Stimulated activated CD8-positive, alpha-beta memory T cell treated with anti-CD3 and anti-CD28 coated beads, Interleukin-7, amount 100 ng/mL, for 4 hours (primary cell): ENCODE results near the gene PIWIL4.
"Not testable (repeated sequence)": the region's sequence is repeated elsewhere in the genome, so short reads cannot be mapped to it uniquely, and the experiment has no call there.

Experiments
- DNase-seq, 2 donors: peaks; one replicate each; pipeline ENCODE4 v3.0.0-alpha.2; 2020; ENCODE audit warnings: low read depth in 2 of 2

Gene PIWIL4

GRCh38 chr11:94584978-94585377 lies 17.8 kb downstream of the PIWIL4 start:
- DNase-seq, result no peak

DNA sequence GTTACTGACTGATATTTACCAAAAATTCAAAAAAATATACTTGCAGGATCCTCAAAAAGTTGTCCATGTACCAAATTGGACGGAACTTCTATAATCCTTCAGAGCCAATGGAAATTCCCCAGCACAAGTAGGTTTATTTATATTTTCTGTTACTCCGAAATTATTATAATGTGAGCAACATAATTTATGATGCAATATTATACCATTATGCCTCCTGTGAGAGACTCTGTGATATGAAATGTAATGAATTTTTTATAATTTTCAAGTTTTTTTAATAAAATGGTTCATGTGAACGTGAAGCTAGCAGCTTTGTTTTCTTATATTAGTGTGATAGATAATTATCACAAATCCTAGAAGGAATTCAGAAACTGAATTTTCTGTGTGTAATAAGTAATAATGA lies 18.2 kb downstream of the PIWIL4 start:
- no peak for DNase-seq

DNA sequence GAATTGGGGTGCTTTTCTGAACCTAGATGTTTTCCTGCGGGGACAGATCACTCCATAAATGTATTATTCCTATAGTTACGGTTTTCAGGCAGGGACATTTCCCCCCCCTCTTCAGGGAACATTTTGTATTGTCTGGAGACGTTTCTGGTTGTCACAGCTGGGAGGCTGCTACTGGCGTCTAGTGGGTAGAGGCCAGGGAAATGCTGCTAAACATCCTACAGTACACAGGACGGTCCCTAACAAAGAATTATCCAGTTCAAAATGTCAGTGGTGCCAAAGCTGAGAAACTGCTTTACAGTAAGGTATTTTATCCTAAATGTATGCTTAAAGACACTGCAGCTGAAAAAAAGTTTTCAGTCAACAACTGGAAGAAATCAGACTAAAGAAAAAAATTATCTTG lies 19.4 kb downstream of the PIWIL4 start:
- DNase-seq, result no peak

DNA sequence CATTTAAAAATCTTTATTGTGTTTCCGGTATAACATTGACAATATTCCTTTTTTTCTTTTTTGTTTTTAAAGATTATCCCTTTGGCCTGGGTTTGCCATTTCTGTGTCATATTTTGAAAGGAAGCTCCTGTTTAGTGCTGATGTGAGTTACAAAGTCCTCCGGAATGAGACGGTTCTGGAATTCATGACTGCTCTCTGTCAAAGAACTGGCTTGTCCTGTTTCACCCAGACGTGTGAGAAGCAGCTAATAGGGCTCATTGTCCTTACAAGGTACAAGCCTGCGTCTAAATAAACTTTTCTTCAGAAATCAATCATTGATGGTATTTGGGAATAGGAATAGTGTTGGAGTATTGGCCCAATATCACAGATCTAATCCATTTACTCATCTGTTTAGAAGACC lies 19.8 kb downstream of the PIWIL4 start:
- no peak for DNase-seq

DNA sequence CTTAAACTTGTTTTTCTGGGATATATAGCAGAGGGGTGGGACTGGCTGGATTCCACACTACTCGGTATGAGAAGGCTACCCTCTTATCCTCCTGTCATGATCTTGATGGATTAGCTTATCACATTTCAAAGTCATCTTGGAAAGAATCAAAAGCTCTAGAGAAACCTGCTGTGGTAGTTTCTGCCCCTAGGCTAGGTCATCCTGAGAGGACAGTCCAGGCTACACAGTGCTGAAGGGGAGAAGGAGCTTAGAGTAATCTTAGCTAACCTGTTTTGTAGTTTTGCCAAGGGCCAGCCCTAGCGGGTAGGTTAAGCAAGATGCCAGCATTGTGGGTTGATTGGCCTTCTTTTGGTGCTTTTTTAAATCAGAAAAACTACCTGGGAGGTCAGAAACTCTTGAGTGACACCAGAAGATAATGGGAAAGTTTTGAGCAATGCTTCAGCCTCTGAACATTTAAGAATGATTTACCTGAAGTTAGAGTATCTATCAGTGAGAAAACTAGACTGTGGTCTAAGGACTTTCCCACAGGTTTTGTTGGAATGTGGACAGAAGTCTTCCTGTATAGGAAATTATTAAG lies 21.3 kb downstream of the PIWIL4 start:
- DNase-seq, result no peak

DNA sequence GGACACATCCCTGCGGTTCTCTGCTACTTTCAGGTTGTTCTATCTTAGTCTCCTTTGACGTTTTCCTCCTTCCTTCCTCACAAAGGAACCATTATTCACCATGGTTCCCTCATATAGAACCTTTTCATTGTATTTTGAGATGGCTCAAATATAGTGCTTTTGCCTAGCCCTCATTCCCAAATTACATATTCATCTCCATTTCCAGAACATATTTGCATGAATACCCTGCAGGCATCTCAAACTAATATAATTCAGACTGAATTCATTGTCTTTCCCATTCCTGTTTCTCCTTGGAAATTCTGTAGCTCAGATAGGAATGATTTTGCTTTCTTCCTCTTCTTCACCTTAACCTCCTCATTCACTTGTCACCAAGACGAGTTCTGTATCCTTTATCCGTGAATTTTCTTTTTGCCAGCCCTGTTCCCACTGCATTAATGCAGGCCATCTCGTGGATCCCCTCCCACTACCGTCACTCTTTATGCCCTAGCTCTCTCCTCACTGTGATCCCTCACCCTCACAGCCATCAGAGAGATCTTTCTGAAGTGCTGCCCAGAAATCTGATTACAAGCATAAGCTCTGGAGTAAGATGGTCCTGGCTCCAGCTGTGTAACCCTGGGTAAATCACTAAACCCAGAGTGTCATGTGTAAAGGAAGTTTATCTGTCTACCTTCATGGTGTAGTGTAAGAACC lies 23.3 kb downstream of the PIWIL4 start:
- DNase-seq, result no peak

GRCh38 chr11:94593030-94593429 lies 25.9 kb downstream of the PIWIL4 start:
- no peak for DNase-seq

- DNase-seq, result no peak
Measured at GRCh38 chr11:94595076-94595475, 27.9 kb downstream of the PIWIL4 start.

- DNase-seq, result no peak
Measured at GRCh38 chr11:94597896-94598295, 30.7 kb downstream of the PIWIL4 start.

GRCh38 chr11:94599510-94599909 lies 32.3 kb downstream of the PIWIL4 start:
- no peak for DNase-seq

- peak in 1 of 2 donors; percentile 18 for DNase-seq
Measured at GRCh38 chr11:94602430-94603372, 35.5 kb downstream of the PIWIL4 start.

GRCh38 chr11:94603587-94603986 lies 36.4 kb downstream of the PIWIL4 start:
- DNase-seq, result no peak

- DNase-seq, result no peak
Measured at GRCh38 chr11:94604482-94604881, 37.3 kb downstream of the PIWIL4 start.

DNA sequence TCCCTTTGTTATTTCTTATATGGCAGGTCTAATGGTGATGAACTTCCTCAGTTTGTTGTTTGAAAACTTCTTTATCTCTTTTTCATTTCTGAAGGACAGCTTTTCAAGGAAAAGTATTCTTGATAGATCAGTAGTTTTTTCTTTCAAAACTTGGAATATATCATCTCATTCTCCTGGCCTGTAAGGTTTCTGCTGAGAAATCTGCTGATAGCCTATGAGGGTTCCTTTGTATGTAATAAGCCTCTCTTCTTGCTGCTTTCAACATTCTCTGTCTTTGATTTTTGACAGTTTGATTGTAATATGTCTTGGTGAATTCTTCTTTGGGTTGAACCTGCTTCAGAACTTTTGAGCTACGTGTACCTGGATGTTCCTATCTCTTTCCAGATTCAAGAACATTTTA lies 46.0 kb downstream of the PIWIL4 start:
- no peak for DNase-seq

GRCh38 chr11:94623120-94623735 lies 56.1 kb downstream of the PIWIL4 start:
- DNase-seq, result no peak

GRCh38 chr11:94625422-94625821 lies 58.3 kb downstream of the PIWIL4 start:
- DNase-seq, result not testable (repeated sequence)

DNA sequence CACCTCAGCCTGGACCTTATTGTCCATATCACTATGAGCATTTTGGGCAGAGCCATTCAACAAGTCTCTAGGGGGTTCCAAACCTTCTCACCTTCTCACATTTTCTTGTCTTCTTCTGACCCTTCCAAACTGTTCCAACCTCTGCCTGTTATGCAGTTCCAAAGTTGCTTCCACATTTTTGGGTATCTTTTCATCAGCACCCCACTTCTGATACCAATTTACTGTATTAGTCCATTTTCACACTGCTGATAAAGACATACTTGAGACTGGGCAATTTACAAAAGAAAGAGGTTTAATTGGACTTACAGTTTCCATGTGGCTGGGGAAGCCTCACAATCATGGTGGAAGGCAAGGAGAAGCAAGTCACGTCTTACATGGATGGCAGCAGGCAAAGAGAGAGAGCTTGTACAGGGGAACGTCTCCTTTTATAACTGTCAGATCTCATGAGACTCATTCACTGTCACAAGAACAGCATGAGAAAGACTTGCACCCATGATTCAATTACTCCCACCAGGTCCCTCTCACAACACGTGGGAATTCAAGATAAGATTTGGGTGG lies 59.9 kb downstream of the PIWIL4 start:
- not testable (repeated sequence) for DNase-seq

GRCh38 chr11:94629741-94630140 lies 62.6 kb downstream of the PIWIL4 start:
- DNase-seq, result no peak

- no peak for DNase-seq
Measured at GRCh38 chr11:94630221-94630620, 63.1 kb downstream of the PIWIL4 start.

- no peak for DNase-seq
Measured at GRCh38 chr11:94632356-94632755, 65.2 kb downstream of the PIWIL4 start.

DNA sequence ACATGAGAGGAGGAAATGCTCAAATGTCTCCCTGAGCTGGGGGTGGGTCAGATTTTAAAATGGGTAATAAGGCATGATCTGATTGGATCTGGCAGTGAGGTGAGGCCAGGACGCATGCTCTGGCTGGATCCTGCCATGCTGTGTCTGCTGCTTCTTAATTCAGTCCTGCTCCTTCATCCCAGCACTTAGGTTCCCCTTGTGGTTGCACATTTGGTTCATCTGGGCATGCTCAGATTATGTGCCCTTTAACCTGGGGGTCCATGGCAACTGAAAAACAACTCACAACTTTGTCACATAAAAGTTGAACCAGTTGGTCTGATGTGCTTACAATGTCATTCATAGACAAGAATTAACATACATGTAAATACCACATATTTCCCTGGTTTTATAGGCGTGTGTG lies 67.9 kb downstream of the PIWIL4 start:
- no peak for DNase-seq

GRCh38 chr11:94636388-94636949 lies 69.3 kb downstream of the PIWIL4 start:
- no peak for DNase-seq
